GM12891 (cell line): Measurements from ENCODE around the gene KHSRP.

Experiments
- PAX5 ChIP-seq: IDR thresholded peaks from 2 replicates; pipeline ENCODE4 v1.6.1; 2011; ENCODE audit warnings: low read length, moderate library complexity, mild to moderate bottlenecking; ENCODE audit not compliant: insufficient read depth, severe bottlenecking
- POLR2A ChIP-seq: IDR thresholded peaks from 2 replicates; pipeline ENCODE4 v1.6.1; 2011; ENCODE audit warnings: low read depth, low read length, control low read depth
- POLR2AphosphoS5 ChIP-seq: IDR thresholded peaks from 2 replicates; pipeline ENCODE4 v1.6.1; 2011; ENCODE audit warnings: low read depth, low read length, control low read depth
- SPI1 ChIP-seq: IDR thresholded peaks from 2 replicates; pipeline ENCODE4 v1.6.1; 2011; ENCODE audit warnings: low read depth, low read length, control low read depth
- TAF1 ChIP-seq: IDR thresholded peaks from 2 replicates; pipeline ENCODE4 v1.6.1; 2011; ENCODE audit warnings: low read depth, low read length, control low read depth

DNA sequence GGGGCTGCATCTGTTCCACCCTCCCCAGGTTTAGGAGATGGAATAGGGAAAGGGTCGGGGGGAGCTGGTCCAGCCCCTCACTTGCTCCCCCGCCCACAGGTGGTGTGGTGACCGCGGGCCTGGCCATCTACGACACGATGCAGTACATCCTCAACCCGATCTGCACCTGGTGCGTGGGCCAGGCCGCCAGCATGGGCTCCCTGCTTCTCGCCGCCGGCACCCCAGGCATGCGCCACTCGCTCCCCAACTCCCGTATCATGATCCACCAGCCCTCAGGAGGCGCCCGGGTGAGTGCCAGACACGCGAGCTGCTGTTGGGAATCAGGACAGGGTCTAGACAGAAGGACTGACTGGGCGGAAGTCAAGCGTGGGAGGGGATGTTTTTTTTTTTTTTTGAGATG, 60.3 kb downstream of the KHSRP start:
- TF ChIP-seq PAX5 = no peak
- no peak for TF ChIP-seq POLR2A
- no peak for TF ChIP-seq POLR2AphosphoS5
- no peak for TF ChIP-seq TAF1
- TF ChIP-seq SPI1 = no peak
